Activated T-helper 9 cell treated with anti-CD3 and anti-CD28 coated beads, Interleukin-2, amount 50 U/mL, for 16 hours (primary cell): ENCODE measurements around the gene ZFAND3.
"Not testable (repeated sequence)": the region's sequence is repeated elsewhere in the genome, so short reads cannot be mapped to it uniquely, and the experiment has no call there.

Experiments used
- DNase-seq: peaks from one replicate; pipeline ENCODE4 v3.0.0-alpha.2; 2020; ENCODE audit warnings: low read depth

ZFAND3 gene

DNA sequence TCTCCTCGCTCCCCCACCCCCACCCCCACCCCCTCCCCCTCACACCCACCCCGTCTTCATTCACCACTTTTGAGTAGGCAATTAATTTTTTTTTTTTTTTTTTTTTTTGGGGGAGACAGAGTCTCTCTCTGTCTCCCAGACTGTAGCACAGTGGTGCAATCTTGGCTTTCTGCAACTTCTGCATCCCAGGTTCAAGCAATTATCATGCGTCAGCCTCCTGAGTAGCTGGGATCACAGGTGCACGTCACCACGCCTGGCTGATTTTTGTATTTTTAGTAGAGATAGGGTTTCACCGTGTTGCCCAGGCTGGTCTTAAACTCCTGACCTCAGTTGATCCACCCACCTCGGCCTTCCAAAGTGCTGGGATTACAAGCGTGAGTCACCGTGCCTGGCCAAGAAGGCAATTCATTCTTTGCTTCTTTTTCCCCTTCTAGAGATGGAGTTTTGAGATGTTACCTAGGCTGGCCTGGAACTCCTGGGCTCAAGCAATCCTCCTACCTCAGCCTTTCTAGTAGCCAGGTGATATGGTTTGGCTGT, 230.4 kb downstream of the ZFAND3 start:
- not testable (repeated sequence) for DNase-seq

DNA sequence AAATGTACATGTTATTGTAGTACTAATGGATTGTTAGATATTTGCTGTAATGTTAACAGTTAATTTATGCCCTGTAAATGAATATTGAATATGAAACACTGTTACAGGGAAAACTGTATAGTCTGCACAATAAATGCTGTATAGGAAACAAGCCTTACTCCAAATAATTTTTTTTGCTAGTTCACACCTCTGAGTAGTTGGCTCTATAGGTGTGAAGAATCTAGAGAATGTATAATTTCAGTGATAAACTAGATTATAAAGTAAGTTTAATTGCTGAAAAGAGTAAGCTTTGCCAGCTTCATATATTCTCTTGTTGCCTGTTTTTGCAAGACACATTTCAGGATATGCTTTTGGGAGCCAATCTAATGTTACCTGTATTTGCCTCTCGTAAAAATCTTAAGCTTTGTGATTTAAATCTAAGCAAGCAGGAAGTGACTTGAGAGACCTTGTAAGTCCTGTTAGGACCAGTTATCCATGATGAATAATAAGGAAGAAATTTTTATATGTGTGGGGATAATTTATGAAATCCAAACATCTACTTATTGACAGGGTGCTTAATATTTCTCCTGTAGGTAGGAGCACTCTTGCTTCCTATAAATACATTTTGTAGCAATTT, 232.4 kb downstream of the ZFAND3 start:
- no peak for DNase-seq

DNA sequence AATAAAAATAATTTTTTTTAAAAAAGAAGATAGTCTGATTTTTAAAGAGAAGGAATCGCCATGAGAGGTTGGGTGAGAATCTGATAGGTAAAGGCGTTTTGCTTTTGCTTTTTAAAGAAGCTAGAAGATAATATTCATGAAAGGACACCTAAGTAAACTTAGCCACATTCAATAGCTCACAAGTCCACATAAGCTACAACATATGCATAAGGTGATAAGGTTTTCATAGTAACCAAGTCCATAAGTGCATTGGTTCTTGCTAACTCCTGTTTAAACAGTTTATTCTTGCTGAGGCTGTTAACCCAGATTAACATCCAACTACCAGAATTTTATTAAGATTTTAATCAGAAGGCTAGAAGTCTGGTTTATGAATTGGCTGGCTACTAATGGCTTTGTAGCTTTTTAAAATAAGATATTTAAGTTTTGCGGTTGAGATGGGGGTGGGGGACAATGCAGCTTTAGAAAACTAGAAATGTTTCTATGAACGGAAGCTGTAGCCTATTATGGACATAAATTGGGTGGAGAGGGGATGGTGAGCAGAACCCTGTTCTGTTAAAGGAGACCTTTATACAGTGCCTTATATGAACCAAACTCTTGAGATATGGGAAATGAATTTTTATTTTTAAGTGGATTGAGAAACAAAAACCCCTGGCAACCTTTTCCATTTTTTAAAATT, 235.1 kb downstream of the ZFAND3 start:
- no peak for DNase-seq

- DNase-seq = no peak
Observed at GRCh38 chr6:38055203-38055589, 235.7 kb downstream of the ZFAND3 start.

- DNase-seq = no peak
Observed at GRCh38 chr6:38056361-38056760, 236.8 kb downstream of the ZFAND3 start.

- peak; percentile 17 for DNase-seq
Observed at GRCh38 chr6:38057994-38058393, 238.5 kb downstream of the ZFAND3 start.

DNA sequence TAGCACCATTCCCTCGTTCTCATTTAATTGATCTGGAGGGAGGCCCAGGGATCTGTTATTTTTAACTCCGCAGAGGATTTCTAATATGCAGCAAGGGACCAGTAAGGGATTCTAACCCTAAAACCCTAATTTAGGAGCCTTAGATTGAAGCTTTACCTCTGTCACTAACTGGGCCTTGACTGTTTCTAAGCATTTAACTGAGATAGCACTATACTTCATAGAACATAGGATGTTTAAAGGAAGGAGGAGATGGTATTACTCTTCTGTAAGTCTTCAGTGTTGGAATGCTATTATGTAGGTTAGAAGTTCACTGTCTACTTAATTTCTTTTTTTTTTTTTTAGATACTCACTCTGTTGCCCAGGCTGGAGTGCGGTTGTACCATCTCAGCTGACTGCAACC, 242.5 kb downstream of the ZFAND3 start:
- DNase-seq = no peak

DNA sequence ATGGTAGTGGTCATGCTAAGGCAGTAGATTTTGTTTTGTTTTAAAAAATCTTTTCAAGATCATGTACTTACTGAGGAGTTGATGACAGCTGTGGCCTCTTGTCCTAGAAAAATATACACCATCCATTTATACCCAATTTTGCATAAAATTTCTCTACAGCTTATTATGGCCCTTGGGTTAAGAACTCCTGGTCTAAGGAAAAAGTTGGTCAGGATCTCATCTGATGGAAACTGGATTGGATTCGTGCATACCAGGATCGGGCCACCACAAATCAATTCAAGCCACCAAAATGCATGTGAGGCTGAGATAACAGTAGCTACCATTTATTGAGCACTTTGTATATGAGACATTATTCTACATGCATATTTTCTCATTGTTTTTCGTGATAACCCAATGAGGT, 244.4 kb downstream of the ZFAND3 start:
- no peak for DNase-seq

DNA sequence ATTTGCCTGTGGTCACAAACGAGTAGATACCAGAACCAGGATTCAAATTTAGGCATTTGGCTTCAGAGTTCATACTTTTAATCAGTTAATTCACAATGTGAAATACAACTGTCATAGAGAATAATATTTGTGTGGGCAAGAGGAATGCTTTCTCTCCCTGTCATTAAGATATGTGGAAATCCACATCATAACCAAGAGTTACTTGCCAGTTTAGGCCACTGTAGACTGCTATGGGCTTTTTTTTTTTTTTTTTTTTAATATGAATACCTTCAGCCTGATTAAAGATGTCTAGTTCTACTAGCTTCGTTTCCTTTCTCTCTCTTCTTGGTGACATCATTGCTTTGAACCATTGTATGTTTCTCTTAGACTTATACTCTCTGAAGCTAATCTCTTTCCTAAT, 244.9 kb downstream of the ZFAND3 start:
- DNase-seq = no peak

DNA sequence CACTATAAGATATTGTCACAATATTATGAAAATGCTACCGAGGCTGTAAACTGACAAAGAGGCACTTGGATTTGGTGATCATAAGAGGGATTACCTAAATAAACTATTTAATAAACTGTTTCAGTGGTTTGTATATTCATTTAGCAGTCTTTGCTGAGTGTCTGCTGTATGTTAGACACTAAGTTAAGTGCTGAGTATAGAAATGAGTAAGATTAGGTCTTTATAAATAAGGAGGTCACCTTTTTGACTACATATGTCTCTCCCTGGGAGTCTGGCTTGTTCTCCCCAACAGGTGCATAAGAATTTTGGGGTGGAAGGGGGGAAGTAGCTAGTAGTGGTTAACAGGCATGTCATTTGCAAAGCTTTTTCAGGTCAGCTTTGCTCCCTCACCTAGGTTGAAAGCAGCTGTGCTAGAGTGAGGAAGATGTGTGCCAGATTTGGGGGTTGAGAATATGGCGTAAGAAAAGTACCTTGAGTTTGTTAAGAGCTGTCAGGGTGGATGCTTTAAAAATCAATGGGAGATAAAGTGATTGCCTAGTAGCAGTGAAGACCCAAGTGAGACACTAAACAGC, 246.3 kb downstream of the ZFAND3 start:
- DNase-seq = no peak

GRCh38 chr6:38067263-38067980, 247.9 kb downstream of the ZFAND3 start:
- DNase-seq = no peak

DNA sequence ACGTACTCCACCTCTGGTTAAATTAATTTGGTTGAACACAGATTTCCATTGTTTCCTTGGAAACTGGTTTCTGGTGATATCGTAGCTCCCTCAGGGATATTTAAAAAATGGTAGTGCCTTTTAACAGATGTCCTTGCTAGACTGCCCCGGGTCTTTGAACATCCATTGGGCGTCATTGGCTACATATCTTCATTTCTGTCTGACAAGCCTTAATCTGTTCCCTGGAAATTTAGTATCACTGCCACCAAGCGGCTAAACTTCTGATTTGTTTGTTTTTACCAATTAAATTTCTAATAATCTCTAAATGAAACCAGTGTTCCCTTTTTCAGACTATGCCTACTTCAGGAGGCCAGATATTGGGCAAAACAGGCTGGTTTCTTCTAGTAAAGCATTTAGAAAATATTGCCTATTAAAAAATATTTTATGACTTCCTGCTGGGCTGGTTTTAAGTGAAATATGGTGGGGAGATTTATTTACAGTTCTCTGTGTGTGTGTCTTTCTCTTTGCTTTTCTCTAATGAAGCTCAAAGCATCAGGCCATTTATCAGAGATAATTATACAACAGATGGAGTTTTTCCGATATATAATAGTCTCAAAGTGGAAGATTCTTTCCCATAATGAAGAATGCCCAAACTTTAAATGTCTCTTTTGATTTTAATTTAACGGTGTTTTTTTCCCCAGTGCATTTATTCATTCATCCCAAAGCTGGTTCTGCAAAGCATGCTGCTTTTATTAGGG, 249.5 kb downstream of the ZFAND3 start:
- no peak for DNase-seq

GRCh38 chr6:38077488-38078030, 258.0 kb downstream of the ZFAND3 start:
- no peak for DNase-seq

- DNase-seq = no peak
Observed at GRCh38 chr6:38078671-38079070, 259.1 kb downstream of the ZFAND3 start.

DNA sequence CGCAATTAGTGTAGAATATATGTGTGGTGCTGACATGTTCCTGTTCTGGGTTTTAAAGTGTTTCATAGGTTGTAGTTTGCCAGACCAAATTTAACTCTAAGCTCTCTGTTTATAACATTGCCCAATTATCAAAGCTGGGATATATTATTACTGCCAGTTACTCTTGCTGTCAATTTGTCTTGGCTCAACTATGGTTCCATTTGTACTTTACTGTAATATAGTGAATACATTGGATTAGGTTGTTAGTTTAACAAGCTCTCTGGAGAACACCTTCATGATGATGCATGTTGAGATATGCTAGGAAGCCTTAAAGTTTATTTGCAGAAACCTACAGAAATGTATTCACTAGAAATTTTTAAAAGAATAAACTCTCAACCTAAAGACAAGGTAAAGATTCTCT, 259.6 kb downstream of the ZFAND3 start:
- DNase-seq = no peak

GRCh38 chr6:38079537-38079936, 260.0 kb downstream of the ZFAND3 start:
- DNase-seq = no peak

DNA sequence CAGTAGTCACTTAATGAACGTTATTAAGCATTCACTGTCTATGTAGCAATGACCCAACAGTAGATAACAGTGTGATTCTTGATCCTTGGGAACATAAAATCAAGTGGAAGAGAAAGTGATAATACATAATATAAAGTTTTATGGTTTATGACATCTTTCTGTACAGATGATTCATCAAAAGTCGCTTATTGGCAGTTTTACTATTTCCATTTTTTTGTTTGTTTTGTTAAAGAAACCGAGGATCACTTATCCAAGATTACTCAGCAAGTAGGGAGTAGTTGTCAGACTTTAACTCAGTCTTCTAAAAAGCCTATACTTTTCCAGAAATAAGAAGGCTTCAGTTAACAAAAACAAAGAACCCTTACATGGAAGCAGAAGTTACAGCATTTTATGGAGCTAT, 260.8 kb downstream of the ZFAND3 start:
- DNase-seq = no peak

DNA sequence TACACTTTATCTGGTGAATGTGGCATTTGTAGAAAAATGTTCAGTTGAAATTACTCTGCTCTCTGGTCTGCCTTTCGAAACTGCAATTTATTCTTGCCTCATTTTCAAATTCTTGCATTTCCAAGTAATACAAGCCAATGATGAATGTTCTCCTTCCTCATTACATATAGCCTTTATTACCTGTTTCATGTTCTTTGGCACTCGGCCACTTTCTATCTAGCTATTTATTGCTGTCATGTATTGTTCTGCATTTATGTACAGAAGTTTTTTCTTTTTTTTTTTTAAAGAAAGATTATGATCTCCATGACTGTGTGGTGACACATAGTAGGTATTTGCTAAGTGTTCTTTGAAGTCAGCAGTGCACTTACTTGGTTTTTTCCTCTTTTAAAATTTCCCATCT, 261.4 kb downstream of the ZFAND3 start:
- no peak for DNase-seq

- DNase-seq = no peak
Observed at GRCh38 chr6:38085031-38085430, 265.5 kb downstream of the ZFAND3 start.

- no peak for DNase-seq
Observed at GRCh38 chr6:38086346-38086745, 266.8 kb downstream of the ZFAND3 start.

- DNase-seq = no peak
Observed at GRCh38 chr6:38088010-38088409, 268.5 kb downstream of the ZFAND3 start.

DNA sequence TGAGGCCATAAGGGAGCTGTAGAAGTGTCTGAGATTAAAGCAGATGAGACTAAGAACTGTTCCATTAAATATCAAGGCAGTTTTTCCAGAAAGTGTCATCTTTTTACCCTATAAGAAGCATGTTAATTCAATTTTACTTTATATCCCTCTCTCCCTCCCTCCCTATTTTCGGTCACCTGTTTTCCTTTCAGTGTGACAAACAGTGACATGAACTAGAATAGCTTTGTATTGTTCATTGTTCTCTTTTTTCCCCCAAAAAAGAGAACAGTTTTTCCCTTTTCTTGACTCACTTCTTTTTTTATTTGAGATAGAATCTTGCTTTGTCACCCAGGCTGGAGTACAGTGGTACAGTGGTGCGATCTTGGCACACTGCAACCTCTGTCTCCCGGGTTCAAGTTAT, 269.3 kb downstream of the ZFAND3 start:
- no peak for DNase-seq
